ENCODE data around the gene GSN.

Gene GSN

DNA sequence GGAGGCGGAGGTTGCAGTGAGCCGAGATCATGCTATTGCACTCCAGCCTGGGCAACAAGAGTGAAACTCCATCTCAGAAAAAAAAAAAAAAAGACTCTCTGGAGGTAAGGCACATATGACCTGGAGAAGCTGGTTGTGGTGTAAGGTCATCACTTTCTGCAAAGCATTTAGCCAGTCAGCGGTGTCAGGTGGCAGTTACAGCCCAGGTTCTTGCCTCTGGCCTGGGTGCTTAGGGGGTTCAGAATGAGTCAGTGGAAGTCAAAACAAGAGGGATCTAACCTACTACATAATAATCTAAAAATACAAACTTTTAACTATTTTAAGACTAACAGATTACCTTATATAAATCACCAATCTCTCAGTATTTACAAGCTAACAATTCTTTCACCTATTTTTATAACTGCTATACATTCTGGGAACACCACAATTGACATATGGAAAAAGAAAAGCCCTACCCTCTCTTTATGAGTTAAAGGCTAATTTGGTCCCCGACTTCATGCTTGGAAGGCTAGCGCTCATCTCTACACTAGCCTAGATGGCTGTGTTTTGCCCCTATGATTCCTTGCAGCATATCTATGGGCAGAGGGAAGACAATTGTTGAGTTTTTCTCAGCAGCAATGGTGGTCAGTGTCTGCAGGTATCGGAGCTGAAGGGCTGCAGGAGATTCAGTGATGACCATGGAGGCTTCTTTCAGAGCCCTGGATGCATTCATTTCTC is 72.9 kb downstream of the GSN start:
- DNase-seq (ENCODE audit: extremely low read depth, low read depth) = no peak
- TF ChIP-seq, protein P1, sequence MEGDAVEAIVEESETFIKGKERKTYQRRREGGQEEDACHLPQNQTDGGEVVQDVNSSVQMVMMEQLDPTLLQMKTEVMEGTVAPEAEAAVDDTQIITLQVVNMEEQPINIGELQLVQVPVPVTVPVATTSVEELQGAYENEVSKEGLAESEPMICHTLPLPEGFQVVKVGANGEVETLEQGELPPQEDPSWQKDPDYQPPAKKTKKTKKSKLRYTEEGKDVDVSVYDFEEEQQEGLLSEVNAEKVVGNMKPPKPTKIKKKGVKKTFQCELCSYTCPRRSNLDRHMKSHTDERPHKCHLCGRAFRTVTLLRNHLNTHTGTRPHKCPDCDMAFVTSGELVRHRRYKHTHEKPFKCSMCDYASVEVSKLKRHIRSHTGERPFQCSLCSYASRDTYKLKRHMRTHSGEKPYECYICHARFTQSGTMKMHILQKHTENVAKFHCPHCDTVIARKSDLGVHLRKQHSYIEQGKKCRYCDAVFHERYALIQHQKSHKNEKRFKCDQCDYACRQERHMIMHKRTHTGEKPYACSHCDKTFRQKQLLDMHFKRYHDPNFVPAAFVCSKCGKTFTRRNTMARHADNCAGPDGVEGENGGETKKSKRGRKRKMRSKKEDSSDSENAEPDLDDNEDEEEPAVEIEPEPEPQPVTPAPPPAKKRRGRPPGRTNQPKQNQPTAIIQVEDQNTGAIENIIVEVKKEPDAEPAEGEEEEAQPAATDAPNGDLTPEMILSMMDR (IDR thresholded peaks at IDR 0.05; ENCODE audit: low read depth, low read length) = no peak

DNA sequence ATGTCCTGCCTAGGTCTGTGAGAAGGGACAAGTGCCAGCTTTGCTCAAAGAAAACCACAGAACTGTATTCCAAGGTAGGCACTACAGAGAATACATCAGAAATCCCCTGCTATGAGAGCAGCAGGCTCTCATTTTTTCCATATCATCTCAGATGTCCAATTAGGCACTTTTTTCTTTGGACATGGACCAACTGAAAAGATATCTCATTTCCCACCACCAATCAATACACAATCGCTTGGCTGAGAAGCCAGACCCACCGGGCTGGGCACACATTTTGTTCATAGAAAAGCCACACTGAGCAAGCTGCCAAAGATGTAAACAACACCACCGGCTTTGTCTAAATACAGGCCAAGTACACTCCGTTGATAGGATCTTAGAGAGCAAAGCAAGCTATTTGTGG is 76.2 kb downstream of the GSN start:
- TF ChIP-seq, protein P1 (IDR thresholded peaks at IDR 0.05; ENCODE audit: low read depth, low read length) = no peak
- no peak for DNase-seq (ENCODE audit: extremely low read depth, low read depth)

DNA sequence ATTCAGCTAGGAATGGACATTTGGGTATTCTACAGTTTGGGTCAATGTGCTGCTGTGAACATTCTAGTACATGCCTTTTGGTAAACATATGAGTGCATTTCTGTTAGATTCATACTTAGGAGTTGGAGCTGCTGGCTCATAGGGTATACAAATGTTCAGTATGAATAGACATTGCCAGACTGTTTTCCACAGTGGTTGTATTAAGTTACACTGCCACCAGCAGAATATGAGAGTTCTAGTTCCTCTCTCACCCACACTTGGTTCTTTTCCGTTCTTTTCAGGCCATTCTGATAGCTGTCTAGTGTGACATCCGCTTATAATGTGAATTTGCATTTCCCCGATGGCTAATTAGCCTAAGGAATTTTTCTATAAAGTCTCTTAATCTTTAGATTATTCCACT is 77.1 kb downstream of the GSN start:
- TF ChIP-seq, protein P1 (IDR thresholded peaks at IDR 0.05; ENCODE audit: low read depth, low read length) = no peak
- no peak for DNase-seq (ENCODE audit: extremely low read depth, low read depth)

DNA sequence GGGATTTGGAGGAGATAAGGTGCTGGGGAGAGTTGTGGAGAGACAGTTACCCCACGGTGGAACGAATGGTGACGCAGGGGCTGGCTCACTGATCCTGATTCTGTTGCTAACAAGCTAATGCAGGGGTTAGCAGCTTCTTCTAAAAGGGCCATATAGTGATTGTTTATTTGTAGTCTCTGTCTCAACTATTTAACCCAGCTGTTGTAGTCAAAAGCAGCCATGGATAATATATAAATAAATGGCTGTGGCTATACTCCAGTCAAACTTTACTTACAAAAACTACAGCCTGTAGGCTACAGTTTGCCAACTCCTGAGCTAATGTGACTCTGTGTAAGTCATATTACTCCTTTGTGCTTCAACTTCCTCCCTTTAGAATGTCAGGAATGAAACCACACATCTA is 80.3 kb downstream of the GSN start:
- TF ChIP-seq, protein P1 (IDR thresholded peaks at IDR 0.05; ENCODE audit: low read depth, low read length) = no peak
- DNase-seq (ENCODE audit: extremely low read depth, low read depth) = no peak

DNA sequence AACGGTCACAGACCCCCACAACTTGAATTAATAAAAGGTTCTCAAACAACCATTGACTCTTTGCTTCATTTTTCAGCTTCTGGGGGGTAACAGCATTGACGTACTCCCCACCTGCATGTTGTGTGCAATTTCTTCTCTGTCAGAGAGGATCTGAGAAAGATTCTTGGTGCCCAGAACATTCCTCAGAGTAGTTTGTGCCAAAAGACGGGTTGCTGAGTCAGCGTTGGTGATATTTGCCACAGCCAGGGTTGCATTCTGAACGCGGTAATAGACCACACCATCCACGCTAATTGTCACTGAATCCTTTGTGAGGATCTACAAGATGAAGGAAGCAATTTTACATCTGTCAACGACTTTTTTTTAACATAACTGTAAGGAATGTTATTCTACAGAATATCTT is 81.0 kb downstream of the GSN start:
- DNase-seq (ENCODE audit: extremely low read depth, low read depth) = no peak
- TF ChIP-seq, protein P1 (IDR thresholded peaks at IDR 0.05; ENCODE audit: low read depth, low read length) = no peak

DNA sequence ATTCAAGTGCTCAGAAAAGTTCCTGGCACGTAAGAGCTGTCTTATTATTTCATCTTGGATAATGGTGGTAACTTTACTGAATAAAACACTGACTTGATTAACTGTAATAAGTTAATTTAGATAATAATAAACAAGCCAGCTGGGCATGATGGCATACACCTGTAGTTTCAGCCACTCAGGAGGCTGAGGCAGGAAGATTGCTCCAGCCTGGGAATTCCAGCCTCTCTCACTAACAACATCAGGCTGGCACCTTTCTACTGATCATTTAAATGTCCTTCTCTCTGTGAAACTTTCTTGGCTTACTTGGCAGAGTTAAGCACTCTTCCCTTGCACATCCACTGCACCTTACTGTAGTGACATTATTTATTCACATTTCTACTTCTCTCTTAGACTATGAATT is 82.1 kb downstream of the GSN start:
- TF ChIP-seq, protein P1 (IDR thresholded peaks at IDR 0.05; ENCODE audit: low read depth, low read length) = no peak
- DNase-seq (ENCODE audit: extremely low read depth, low read depth) = no peak

DNA sequence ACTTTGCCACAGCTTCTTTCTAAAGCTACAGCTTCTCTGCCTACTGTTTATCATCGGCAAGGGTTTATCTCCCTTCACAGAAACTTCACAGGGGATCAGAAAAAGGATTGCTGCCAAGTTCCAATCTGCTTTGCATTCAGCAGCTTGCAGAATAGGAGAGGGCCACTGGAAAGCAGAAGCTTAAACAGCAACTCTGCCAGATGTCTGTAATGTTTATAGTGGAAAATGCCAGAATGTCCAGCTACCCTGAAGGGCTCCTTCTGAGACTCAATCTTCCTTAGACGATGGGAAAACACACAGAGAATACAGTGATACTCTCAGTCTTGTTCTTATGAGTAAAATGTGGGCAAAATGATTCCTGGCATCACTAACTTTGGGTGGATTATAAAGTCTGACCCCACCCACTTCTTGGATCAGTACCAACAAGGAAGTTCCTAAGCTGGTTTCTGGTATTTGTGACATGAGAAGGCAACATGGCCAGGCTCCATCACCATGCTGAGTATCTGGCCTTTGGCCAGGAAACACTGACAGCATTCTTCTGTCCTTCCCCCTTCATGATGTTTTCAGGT is 83.1 kb downstream of the GSN start:
- TF ChIP-seq, protein P1 (IDR thresholded peaks at IDR 0.05; ENCODE audit: low read depth, low read length) = no peak
- peak; percentile 89 for DNase-seq (ENCODE audit: extremely low read depth, low read depth)

Measured in AG09319 (cell line).